Measurements from ENCODE around the gene FANCI.

FANCI gene

GRCh38 chr15:89363770-89364169, 120.0 kb downstream of the FANCI start:
- DNase-seq, result no peak

GRCh38 chr15:89364341-89364740, 120.6 kb downstream of the FANCI start:
- DNase-seq, result peak; percentile 78

GRCh38 chr15:89364741-89365450, 121.1 kb downstream of the FANCI start:
- DNase-seq, result no peak

- DNase-seq, result no peak
Measured at GRCh38 chr15:89365462-89366065, 121.8 kb downstream of the FANCI start.

Data from hematopoietic multipotent progenitor cell treated with erythropoietin and hydrocortisone succinate and interleukin-3 and kit ligand, for 4 days (in vitro differentiated cells).